K562 (cell line): ENCODE measurements around the gene MAP9.

Source experiments
- CBX2 ChIP-seq: fragments of 200-600 bp; sonication (generic); IDR thresholded peaks from one replicate; pipeline ENCODE4 v1.6.1; 2012; ENCODE audit warnings: mild to moderate bottlenecking, low read length, inconsistent platforms; ENCODE audit not compliant: insufficient read depth, poor library complexity, severe bottlenecking
- CTCF ChIP-seq, 3 experiments: IDR thresholded peaks in 2 of 3; conservative IDR thresholded peaks in 1 of 3; 2 replicates each; pipeline ENCODE4 v1.5.1; 2011 to 2012; ENCODE audit warnings: low read length in 3 of 3, mild to moderate bottlenecking in 3 of 3, control low read depth in 2 of 3, improper control_type of control experiment in 1 of 3, inconsistent platforms in 1 of 3, low read depth in 1 of 3, mixed read lengths in 1 of 3, moderate library complexity in 1 of 3; ENCODE audit not compliant: insufficient read depth in 2 of 3
- KLF6 ChIP-seq: fragments of 250-450 bp; sonication (Bioruptor Pico); IDR thresholded peaks from 2 replicates; pipeline ENCODE4 v1.4.0; 2020; ENCODE audit warnings: mild to moderate bottlenecking, moderate library complexity, borderline replicate concordance
- LEF1 ChIP-seq: fragments of 450-650 bp; IDR thresholded peaks from 2 replicates; pipeline ENCODE4 v1.6.1; 2016; ENCODE audit warnings: mild to moderate bottlenecking
- NR2C2 ChIP-seq, 2 experiments: fragments of 200-800 bp in 1 of 2; sonication (Bioruptor generic) in 1 of 2; sonication (generic) in 1 of 2; formaldehyde crosslinking in 1 of 2; IDR thresholded peaks; 2 replicates each; pipeline versions ENCODE4 v1.6.1 to v1.8.0; 2016 to 2022; ENCODE audit warnings: mild to moderate bottlenecking in 1 of 2, missing compliant biosample characterization in 1 of 2, missing genetic modification characterization in 1 of 2, missing genetic modification reagents in 1 of 2
- POLR2AphosphoS5 ChIP-seq: IDR thresholded peaks from 2 replicates; pipeline ENCODE4 v1.6.1; 2011; ENCODE audit warnings: mild to moderate bottlenecking, low read depth, low read length, moderate library complexity; ENCODE audit not compliant: control insufficient read depth, insufficient read depth
- POU5F1 ChIP-seq: fragments of 150-350 bp; IDR thresholded peaks from 2 replicates; pipeline ENCODE4 v1.6.1; 2014; ENCODE audit warnings: borderline replicate concordance, low read length, low read depth, mild to moderate bottlenecking; ENCODE audit not compliant: partially characterized antibody

GRCh38 chr4:155319516-155319915 lies 57.2 kb downstream of the MAP9 start:
- TF ChIP-seq CTCF (IDR thresholded peaks at IDR 0.05 in 2 of 3, conservative IDR thresholded peaks at IDR 0.05 in 1 of 3; ENCODE audit: insufficient read depth in 2 of 3, low read depth in 1 of 3, low read length in 3 of 3) = no peak
- no peak for TF ChIP-seq POU5F1
- no peak for TF ChIP-seq CBX2
- TF ChIP-seq NR2C2 (CRISPR knock-in tag; IDR thresholded peaks at IDR 0.05) = no peak
- no peak for TF ChIP-seq NR2C2 (tag; IDR thresholded peaks at IDR 0.05)
- TF ChIP-seq LEF1 = no peak
- TF ChIP-seq POLR2AphosphoS5 = no peak
- no peak for TF ChIP-seq KLF6
